ENCODE data around the gene CHST13.

GRCh38 chr3:126545544-126545943, 21.6 kb downstream of the CHST13 start:
- no peak for TF ChIP-seq SUZ12 (IDR thresholded peaks at IDR 0.05; ENCODE audit: extremely low read depth, insufficient read depth, insufficient read length)
- TF ChIP-seq YY1 (IDR thresholded peaks at IDR 0.05; ENCODE audit: insufficient read depth, insufficient read length) = no peak
